Panc1 (cell line): ENCODE measurements around the gene ZDHHC9. TPM values are rescaled to one million over a fixed set of nuclear protein-coding genes. Genes with fewer than 3 reads are reported as not detected.

Experiments
- ATAC-seq: fragments of 200-7000 bp; cut with Tn5 transposase; 2 replicates; pipeline ENCODE4 v1.9.1; 2020; ENCODE audit warnings: mild to moderate bottlenecking, moderate library complexity
- BruUV-seq: library from RNA; stranded (reverse); fragments of 400-500 nt; replicated peaks from 2 replicates; lab custom pipeline; 2021; lab: Mats Ljungman, UMichigan
- CTCF ChIA-PET: fragments of 300-600 bp; sonication (Branson Sonifier 250); formaldehyde crosslinking; loops from one replicate; lab custom pipeline; 2022; ENCODE audit warnings: antibody characterized with exemption; lab: Charles Lee
- POLR2A ChIA-PET: fragments of 300-600 bp; sonication (Branson Sonifier 250); formaldehyde crosslinking; loops from one replicate; lab custom pipeline; 2022; ENCODE audit warnings: antibody characterized with exemption; lab: Charles Lee
- DNase-seq: peaks from one replicate; pipeline ENCODE4 v3.0.0-alpha.2; 2010; ENCODE audit warnings: low read depth, low spot score
- H3K27ac ChIP-seq: 2 replicates; pipeline ENCODE4 v1.5.1; 2011; ENCODE audit warnings: mild to moderate bottlenecking, low read length, inconsistent platforms
- H3K27me3 ChIP-seq: fragments of 200-500 bp; sonication (Bioruptor generic); 2 replicates; pipeline ENCODE4 v1.6.0; 2014; ENCODE audit warnings: low read length, inconsistent platforms; ENCODE audit not compliant: control insufficient read depth, insufficient read depth
- H3K36me3 ChIP-seq: fragments of 200-500 bp; sonication (Bioruptor generic); 2 replicates; pipeline ENCODE4 v1.5.1; 2014; ENCODE audit warnings: inconsistent platforms, mild to moderate bottlenecking, low read length, moderate library complexity; ENCODE audit not compliant: control insufficient read depth, insufficient read depth
- H3K4me1 ChIP-seq: 2 replicates; pipeline ENCODE4 v1.5.1; 2011; ENCODE audit warnings: inconsistent platforms, mild to moderate bottlenecking, low read length, moderate library complexity; ENCODE audit not compliant: control insufficient read depth, insufficient read depth
- H3K4me3 ChIP-seq, 2 experiments: 2 replicates each; pipeline ENCODE4 v1.5.1; 2011 to 2012; ENCODE audit warnings: low read depth in 2 of 2, low read length in 2 of 2, mild to moderate bottlenecking in 2 of 2, inconsistent platforms in 1 of 2, moderate library complexity in 1 of 2
- H3K9me3 ChIP-seq: fragments of 200-500 bp; sonication (Bioruptor generic); 2 replicates; pipeline ENCODE4 v1.5.1; 2014; ENCODE audit warnings: low read depth, mild to moderate bottlenecking, inconsistent platforms, low read length, moderate library complexity; ENCODE audit not compliant: control insufficient read depth, insufficient read depth
- CTCF ChIP-seq: fragments of 450-650 bp; IDR thresholded peaks from 2 replicates; pipeline ENCODE4 v1.5.1; 2017; ENCODE audit warnings: mild to moderate bottlenecking
- POLR2AphosphoS5 ChIP-seq: IDR thresholded peaks from 2 replicates; pipeline ENCODE4 v1.6.1; 2012; ENCODE audit warnings: mild to moderate bottlenecking, low read depth, low read length, moderate library complexity
- REST ChIP-seq, 2 experiments: IDR thresholded peaks; 2 replicates each; pipeline ENCODE4 v1.6.1; 2011 to 2012; ENCODE audit warnings: low read depth in 2 of 2, control low read depth in 1 of 2, low read length in 1 of 2, mild to moderate bottlenecking in 1 of 2, moderate library complexity in 1 of 2; ENCODE audit not compliant: insufficient read depth in 1 of 2
- SIN3A ChIP-seq: IDR thresholded peaks from 2 replicates; pipeline ENCODE4 v1.6.1; 2012; ENCODE audit warnings: low read depth, mild to moderate bottlenecking, low read length, moderate library complexity, borderline replicate concordance; ENCODE audit not compliant: insufficient read depth
- TCF7L2 ChIP-seq: IDR thresholded peaks from 2 replicates; pipeline ENCODE4 v1.6.1; 2011; ENCODE audit warnings: mild to moderate bottlenecking, low read depth, low read length, inconsistent platforms
- in situ Hi-C: cut with HindIII; loops from 2 replicates; pipeline ENCODE4 v1.10.0; 2016; ENCODE audit warnings: low sequenced_read_pairs, low pct_unique_long_range_greater_than_20kb
- intact Hi-C: fragments of 100-400 bp; cut with micrococcal nuclease; formaldehyde crosslinking; loops from one replicate; pipeline ENCODE4 v1.10.0; 2022; ENCODE audit not compliant: unreplicated experiment
- total RNA-seq: library from RNA; stranded (reverse); gene quantifications from one replicate; pipeline ENCODE4 v1.2.1, GENCODE V29; 2021; ENCODE audit not compliant: unreplicated experiment

Gene ZDHHC9
- total RNA-seq, 1 experiment from 2014 or later = 57.2 TPM

GRCh38 chrX:129773649-129774458 lies 69.8 kb downstream of the ZDHHC9 start:
- ChIA-PET CTCF (interaction anchor here (0.7 kb wide), 1 partner anchor 180 kb away, joined by 6 read pairs; no protein-coding TSS in a partner anchor), POLR2A (no interaction called here)
- DNase-seq (no peak), ATAC-seq (no peak)
- H3K36me3 ChIP-seq = no peaks in the 10 kb centered on the region
- no peak for TF ChIP-seq POLR2AphosphoS5
- TF ChIP-seq CTCF = no peak
- TF ChIP-seq REST (IDR thresholded peaks at IDR 0.05; ENCODE audit: insufficient read depth in 1 of 2, low read depth in 2 of 2, low read length in 1 of 2) = no peak
- H3K27me3 ChIP-seq = no peaks in the 10 kb centered on the region
- no peaks in the 10 kb centered on the region for H3K9me3 ChIP-seq
- no TSS peak for BruUV-seq
- in situ Hi-C loops (no loop called here), intact Hi-C loops (no loop called here)
- no peak overlapping the region for H3K27ac ChIP-seq
- H3K4me1 ChIP-seq = no peaks in the 10 kb centered on the region
- H3K4me3 ChIP-seq = no peak overlapping the region

GRCh38 chrX:129772796-129773431 lies 70.8 kb downstream of the ZDHHC9 start:
- POLR2A ChIA-PET = no interaction called here
- intact Hi-C loops = no loop called here
- Histone ChIP-seq H3K27ac (no peak overlapping the region), H3K4me3 (no peak overlapping the region), H3K9me3 (no peaks in the 10 kb centered on the region), H3K4me1 (no peaks in the 10 kb centered on the region), H3K27me3 (no peaks in the 10 kb centered on the region), H3K36me3 (no peaks in the 10 kb centered on the region)
- CTCF ChIA-PET = interaction anchor here (0.6 to 0.7 kb wide), 2 partner anchors 93 to 179 kb away, joined by 6 to 11 read pairs; no protein-coding TSS in a partner anchor
- in situ Hi-C loops = no loop called here
- ATAC-seq (no peak), DNase-seq (no peak)
- BruUV-seq = no TSS peak
- TF ChIP-seq POLR2AphosphoS5 (no peak), TCF7L2 (no peak), CTCF (no peak), REST (IDR thresholded peaks at IDR 0.05; ENCODE audit: insufficient read depth in 1 of 2, low read depth in 2 of 2, low read length in 1 of 2) (no peak), SIN3A (no peak)
